ENCODE data around the gene SON.

The SON gene

DNA sequence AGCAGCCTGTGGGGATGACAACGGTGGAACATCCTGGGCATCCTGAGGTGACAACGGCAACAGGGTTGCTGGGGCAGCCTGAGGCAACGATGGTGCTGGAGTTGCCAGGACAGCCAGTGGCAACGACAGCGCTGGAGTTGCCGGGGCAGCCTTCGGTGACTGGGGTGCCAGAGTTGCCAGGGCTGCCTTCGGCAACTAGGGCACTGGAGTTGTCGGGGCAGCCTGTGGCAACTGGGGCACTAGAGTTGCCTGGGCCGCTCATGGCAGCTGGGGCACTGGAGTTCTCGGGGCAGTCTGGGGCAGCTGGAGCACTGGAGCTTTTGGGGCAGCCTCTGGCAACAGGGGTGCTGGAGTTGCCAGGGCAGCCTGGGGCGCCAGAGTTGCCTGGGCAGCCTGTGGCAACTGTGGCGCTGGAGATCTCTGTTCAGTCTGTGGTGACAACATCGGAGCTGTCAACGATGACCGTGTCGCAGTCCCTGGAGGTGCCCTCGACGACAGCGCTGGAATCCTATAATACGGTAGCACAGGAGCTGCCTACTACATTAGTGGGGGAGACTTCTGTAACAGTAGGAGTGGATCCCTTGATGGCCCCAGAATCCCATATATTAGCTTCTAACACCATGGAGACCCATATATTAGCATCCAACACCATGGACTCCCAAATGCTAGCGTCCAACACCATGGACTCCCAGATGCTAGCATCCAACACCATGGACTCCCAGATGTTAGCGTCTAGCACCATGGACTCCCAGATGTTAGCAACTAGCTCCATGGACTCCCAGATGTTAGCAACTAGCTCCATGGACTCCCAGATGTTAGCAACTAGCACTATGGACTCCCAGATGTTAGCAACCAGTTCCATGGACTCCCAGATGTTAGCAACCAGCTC, 8.2 kb downstream of the SON start:
- H4K20me1 ChIP-seq (ENCODE audit: low read depth, low read length): peaks cover 58% of the 10 kb centered on the region
- peaks cover 70% of the 10 kb centered on the region for H3K36me3 ChIP-seq (ENCODE audit: low read length)
- TF ChIP-seq EZH2phosphoT487 (conservative IDR thresholded peaks at IDR 0.05; ENCODE audit: low read length): no peak
- no peak for TF ChIP-seq CTCF (IDR thresholded peaks at IDR 0.05; ENCODE audit: insufficient read depth, low read length, poor library complexity, severe bottlenecking)
- H3K9me3 ChIP-seq (ENCODE audit: insufficient read depth, low read length): no peaks in the 10 kb centered on the region
- no peak overlapping the region for H2AFZ ChIP-seq (ENCODE audit: low read depth, low read length, severe bottlenecking)
- peaks cover 4% of the 10 kb centered on the region; the same call in 1 of the 2 replicates for H3F3A ChIP-seq (ENCODE audit: insufficient read depth)
- H3K4me3 ChIP-seq (ENCODE audit: insufficient read depth, low read length, poor library complexity, severe bottlenecking): no peak overlapping the region
- no peak overlapping the region for H3K9ac ChIP-seq (ENCODE audit: low read length)
- H3K9me2 ChIP-seq (replicated peaks; ENCODE audit: insufficient read depth, low read length): no peaks in the 10 kb centered on the region
- no peak overlapping the region for H3K27ac ChIP-seq (ENCODE audit: low read depth, low read length)
- H3K79me2 ChIP-seq (ENCODE audit: insufficient read depth, low read length): peaks cover 98% of the 10 kb centered on the region
- H3K4me2 ChIP-seq (ENCODE audit: low read depth, low read length, poor library complexity, severe bottlenecking): no peak overlapping the region
- H3K27me3 ChIP-seq (ENCODE audit: low read length): no peaks in the 10 kb centered on the region

DNA sequence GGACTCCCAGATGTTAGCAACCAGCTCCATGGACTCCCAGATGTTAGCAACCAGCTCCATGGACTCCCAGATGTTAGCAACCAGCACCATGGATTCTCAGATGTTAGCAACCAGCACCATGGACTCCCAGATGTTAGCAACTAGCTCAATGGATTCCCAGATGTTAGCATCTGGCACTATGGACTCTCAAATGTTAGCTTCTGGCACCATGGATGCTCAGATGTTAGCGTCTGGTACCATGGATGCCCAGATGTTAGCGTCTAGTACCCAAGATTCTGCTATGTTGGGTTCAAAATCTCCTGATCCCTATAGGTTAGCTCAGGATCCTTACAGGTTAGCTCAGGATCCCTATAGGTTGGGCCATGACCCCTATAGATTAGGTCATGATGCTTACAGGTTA, 8.8 kb downstream of the SON start:
- peaks cover 69% of the 10 kb centered on the region for H3K36me3 ChIP-seq (ENCODE audit: low read length)
- peaks cover 98% of the 10 kb centered on the region for H3K79me2 ChIP-seq (ENCODE audit: insufficient read depth, low read length)
- no peak overlapping the region for H3K4me2 ChIP-seq (ENCODE audit: low read depth, low read length, poor library complexity, severe bottlenecking)
- H3F3A ChIP-seq (ENCODE audit: insufficient read depth): peaks cover 4% of the 10 kb centered on the region; the same call in 1 of the 2 replicates
- no peaks in the 10 kb centered on the region for H3K27me3 ChIP-seq (ENCODE audit: low read length)
- no peak overlapping the region for H2AFZ ChIP-seq (ENCODE audit: low read depth, low read length, severe bottlenecking)
- H3K4me3 ChIP-seq (ENCODE audit: insufficient read depth, low read length, poor library complexity, severe bottlenecking): no peak overlapping the region
- H4K20me1 ChIP-seq (ENCODE audit: low read depth, low read length): peaks cover 57% of the 10 kb centered on the region
- no peaks in the 10 kb centered on the region for H3K9me3 ChIP-seq (ENCODE audit: insufficient read depth, low read length)
- no peak for TF ChIP-seq EZH2phosphoT487 (conservative IDR thresholded peaks at IDR 0.05; ENCODE audit: low read length)
- no peak for TF ChIP-seq CTCF (IDR thresholded peaks at IDR 0.05; ENCODE audit: insufficient read depth, low read length, poor library complexity, severe bottlenecking)
- no peak overlapping the region for H3K27ac ChIP-seq (ENCODE audit: low read depth, low read length)
- no peak overlapping the region for H3K9ac ChIP-seq (ENCODE audit: low read length)
- H3K9me2 ChIP-seq (replicated peaks; ENCODE audit: insufficient read depth, low read length): no peaks in the 10 kb centered on the region

DNA sequence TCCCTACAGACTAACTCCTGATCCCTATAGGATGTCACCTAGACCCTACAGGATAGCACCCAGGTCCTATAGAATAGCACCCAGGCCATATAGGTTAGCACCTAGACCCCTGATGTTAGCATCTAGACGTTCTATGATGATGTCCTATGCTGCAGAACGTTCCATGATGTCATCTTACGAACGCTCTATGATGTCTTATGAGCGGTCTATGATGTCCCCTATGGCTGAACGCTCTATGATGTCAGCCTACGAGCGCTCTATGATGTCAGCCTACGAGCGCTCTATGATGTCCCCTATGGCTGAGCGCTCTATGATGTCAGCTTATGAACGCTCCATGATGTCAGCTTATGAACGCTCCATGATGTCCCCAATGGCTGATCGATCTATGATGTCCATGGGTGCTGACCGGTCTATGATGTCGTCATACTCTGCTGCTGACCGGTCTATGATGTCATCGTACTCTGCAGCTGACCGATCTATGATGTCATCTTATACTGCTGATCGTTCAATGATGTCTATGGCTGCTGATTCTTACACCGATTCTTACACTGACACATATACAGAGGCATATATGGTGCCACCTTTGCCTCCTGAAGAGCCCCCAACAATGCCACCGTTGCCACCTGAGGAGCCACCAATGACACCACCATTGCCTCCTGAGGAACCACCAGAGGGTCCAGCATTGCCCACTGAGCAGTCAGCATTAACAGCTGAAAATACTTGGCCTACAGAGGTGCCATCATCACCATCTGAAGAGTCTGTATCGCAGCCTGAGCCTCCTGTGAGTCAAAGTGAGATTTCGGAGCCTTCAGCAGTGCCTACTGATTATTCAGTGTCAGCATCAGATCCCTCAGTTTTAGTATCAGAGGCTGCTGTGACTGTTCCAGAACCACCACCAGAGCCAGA, 9.5 kb downstream of the SON start:
- H3K79me2 ChIP-seq (ENCODE audit: insufficient read depth, low read length): peaks cover 98% of the 10 kb centered on the region
- peaks cover 57% of the 10 kb centered on the region for H4K20me1 ChIP-seq (ENCODE audit: low read depth, low read length)
- no peak overlapping the region for H3K4me2 ChIP-seq (ENCODE audit: low read depth, low read length, poor library complexity, severe bottlenecking)
- no peak for TF ChIP-seq EZH2phosphoT487 (conservative IDR thresholded peaks at IDR 0.05; ENCODE audit: low read length)
- TF ChIP-seq CTCF (IDR thresholded peaks at IDR 0.05; ENCODE audit: insufficient read depth, low read length, poor library complexity, severe bottlenecking): no peak
- H3F3A ChIP-seq (ENCODE audit: insufficient read depth): peaks cover 4% of the 10 kb centered on the region; the same call in 1 of the 2 replicates
- no peak overlapping the region for H2AFZ ChIP-seq (ENCODE audit: low read depth, low read length, severe bottlenecking)
- H3K4me3 ChIP-seq (ENCODE audit: insufficient read depth, low read length, poor library complexity, severe bottlenecking): no peak overlapping the region
- H3K9me3 ChIP-seq (ENCODE audit: insufficient read depth, low read length): no peaks in the 10 kb centered on the region
- H3K36me3 ChIP-seq (ENCODE audit: low read length): peaks cover 73% of the 10 kb centered on the region
- no peak overlapping the region for H3K9ac ChIP-seq (ENCODE audit: low read length)
- H3K27ac ChIP-seq (ENCODE audit: low read depth, low read length): no peak overlapping the region
- H3K9me2 ChIP-seq (replicated peaks; ENCODE audit: insufficient read depth, low read length): no peaks in the 10 kb centered on the region
- no peaks in the 10 kb centered on the region for H3K27me3 ChIP-seq (ENCODE audit: low read length)
